GM13976 (cell line): ENCODE measurements around the gene DCK.

Experiments used
- DNase-seq: peaks from one replicate; pipeline ENCODE4 v3.0.0; 2012; ENCODE audit warnings: low spot score
- CTCF ChIP-seq: IDR thresholded peaks from 2 replicates; pipeline ENCODE4 v1.5.1; 2012; ENCODE audit warnings: borderline replicate concordance, mild to moderate bottlenecking; ENCODE audit not compliant: insufficient read depth; ENCODE audit errors: extremely low read depth, missing control alignments, control extremely low read depth
- in situ Hi-C: fragments of 300-500 bp; cut with MboI; formaldehyde crosslinking; loops from one replicate; pipeline ENCODE4 v1.12.0; 2022; ENCODE audit warnings: low sequenced_read_pairs, mixed read lengths, inconsistent platforms; ENCODE audit not compliant: unreplicated experiment

DCK gene

GRCh38 chr4:70956549-70957210 is 36.8 kb upstream of the DCK start:
- no peak for DNase-seq
- in situ Hi-C loops: no loop called here
- no peak for TF ChIP-seq CTCF

DNA sequence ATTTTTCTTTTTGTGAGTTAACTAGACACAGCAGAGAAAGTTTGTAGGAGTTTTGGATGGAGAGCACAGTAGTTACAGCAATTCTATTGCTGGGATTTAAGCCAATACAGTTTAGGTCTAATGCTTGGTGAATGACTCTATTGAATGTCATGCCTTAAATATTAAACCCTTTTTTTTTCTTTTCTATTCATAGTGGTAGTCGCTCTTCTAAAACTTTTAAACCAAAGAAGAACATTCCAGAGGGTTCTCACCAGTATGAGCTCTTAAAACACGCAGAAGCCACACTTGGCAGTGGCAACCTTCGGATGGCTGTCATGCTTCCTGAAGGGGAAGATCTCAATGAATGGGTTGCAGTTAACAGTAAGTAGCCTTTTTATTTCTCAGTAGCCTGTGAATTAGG is 34.8 kb upstream of the DCK start:
- in situ Hi-C loops: no loop called here
- TF ChIP-seq CTCF: no peak
- DNase-seq: no peak

- in situ Hi-C loops: no loop called here
- no peak for TF ChIP-seq CTCF
- DNase-seq: no peak
Observed at GRCh38 chr4:70969076-70969475, 24.4 kb upstream of the DCK start.

DNA sequence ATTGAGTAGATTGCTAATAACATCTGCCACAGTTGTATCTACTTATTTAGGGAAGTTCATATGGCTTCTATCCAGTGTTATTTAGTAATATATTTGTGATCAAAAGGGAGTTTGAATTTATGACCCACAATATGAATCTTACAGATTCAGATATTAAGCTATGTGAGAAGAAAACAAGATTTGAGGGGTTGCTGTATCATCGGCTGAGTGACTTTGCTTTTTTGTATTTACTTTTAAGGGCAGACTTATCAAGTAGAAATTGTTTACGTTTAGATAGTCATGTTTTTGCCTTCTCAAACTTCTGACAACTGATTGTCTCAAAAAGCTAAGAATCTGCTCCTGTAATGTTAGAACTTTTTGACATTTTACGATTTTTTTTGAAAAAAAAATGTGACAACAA is 17.2 kb upstream of the DCK start:
- TF ChIP-seq CTCF: no peak
- DNase-seq: no peak
- in situ Hi-C loops: no loop called here

DNA sequence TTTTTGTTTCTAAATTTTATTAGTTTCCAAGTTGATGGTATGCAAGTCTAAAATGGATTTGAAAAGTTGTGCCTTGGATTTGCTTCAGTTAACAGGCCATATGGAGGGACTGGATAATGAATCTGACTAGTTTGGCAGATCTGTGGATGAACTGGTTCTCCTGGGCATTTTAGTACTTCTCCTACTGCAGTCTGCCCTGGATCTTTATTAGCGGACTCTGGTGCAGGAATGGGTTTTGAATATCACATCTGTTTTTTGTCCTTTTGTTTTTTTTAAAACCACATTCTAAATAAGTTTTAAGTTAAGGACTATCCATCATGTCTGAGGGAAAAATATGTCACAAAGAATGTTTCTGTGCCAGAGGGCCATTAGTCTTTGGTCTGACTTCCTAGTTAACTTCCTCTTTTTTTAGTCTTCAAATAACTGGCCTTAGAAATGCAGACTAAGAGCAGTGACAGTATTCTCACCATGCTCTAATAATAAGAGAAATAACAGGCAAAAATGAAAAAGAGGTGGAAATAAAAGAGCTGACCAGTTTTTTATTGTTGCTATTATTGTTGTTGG is 13.9 kb upstream of the DCK start:
- no peak for TF ChIP-seq CTCF
- DNase-seq: no peak
- in situ Hi-C loops: no loop called here

- no peak for TF ChIP-seq CTCF
- in situ Hi-C loops: no loop called here
- DNase-seq: no peak
Observed at GRCh38 chr4:70980196-70980595, 13.3 kb upstream of the DCK start.
